GM18519 (cell line): Measurements from ENCODE around the gene RBM4B.

Experiments
- ATAC-seq: cut with Tn5 transposase; IDR thresholded peaks from one replicate; pipeline ENCODE4 v1.9.1; 2021; ENCODE audit warnings: mild to moderate bottlenecking, moderate library complexity; ENCODE audit not compliant: unreplicated experiment, low FRiP score

Gene RBM4B

GRCh38 chr11:66687831-66688281 is 10.2 kb upstream of the RBM4B start:
- no peak for ATAC-seq

- no peak for ATAC-seq
Measured at GRCh38 chr11:66686801-66687750, 9.4 kb upstream of the RBM4B start.

- no peak for ATAC-seq
Measured at GRCh38 chr11:66686100-66686785, 8.6 kb upstream of the RBM4B start.

- ATAC-seq: no peak
Measured at GRCh38 chr11:66685276-66686099, 7.8 kb upstream of the RBM4B start.

DNA sequence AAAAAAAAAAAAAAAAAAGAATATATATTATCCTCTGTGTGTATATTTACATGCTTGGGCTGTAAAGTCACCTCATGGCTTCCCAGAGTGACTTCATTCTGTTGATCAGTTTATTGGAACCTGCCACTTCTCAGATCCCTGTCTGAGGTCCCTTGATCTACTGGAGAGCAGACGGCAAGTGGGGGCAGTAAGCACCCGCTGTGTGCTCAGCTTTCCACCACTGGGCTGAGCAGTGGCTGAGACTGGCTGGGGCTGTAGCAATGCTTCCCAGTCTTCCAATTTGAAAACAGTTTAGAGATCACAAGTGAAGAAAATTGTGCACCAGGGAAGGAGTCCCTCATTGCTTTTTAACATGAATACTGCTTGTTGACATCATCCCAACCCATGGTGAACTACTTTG is 6.9 kb upstream of the RBM4B start:
- no peak for ATAC-seq

GRCh38 chr11:66683877-66684276 is 6.2 kb upstream of the RBM4B start:
- no peak for ATAC-seq

DNA sequence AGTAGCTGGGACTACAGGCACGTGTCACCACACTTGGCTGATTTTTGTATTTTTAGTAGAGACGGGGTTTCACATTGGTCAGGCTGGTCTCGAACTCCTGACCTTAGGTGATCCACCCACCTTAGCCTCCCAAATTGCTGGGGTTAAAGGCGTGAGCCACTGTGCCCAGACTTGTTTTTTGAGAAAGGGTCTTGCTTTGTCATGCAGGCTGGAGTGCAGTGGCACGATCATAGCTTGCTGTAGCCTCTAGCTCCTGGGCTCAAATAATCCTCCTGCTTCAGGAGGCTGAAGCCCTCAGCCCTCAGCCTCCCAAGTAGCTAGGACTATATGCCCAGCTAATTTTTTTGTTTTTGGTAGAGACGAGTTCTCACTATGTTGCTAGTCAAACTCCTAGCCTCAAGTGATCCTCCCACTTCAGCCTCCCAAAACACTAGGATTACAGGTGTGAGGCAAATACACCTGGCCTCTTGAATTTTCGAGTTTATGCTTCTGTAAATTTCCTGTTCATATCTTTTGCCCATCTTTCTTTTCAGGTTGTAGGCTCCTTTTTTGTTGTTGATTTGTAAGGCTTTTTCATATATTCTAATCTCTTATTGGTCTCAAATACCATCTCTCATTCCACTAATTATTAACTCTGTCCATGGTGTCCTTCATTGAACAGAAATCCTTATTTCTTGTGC is 3.4 kb upstream of the RBM4B start:
- ATAC-seq: no peak

GRCh38 chr11:66676931-66677598 is 622 bp downstream of the RBM4B start:
- no peak for ATAC-seq

DNA sequence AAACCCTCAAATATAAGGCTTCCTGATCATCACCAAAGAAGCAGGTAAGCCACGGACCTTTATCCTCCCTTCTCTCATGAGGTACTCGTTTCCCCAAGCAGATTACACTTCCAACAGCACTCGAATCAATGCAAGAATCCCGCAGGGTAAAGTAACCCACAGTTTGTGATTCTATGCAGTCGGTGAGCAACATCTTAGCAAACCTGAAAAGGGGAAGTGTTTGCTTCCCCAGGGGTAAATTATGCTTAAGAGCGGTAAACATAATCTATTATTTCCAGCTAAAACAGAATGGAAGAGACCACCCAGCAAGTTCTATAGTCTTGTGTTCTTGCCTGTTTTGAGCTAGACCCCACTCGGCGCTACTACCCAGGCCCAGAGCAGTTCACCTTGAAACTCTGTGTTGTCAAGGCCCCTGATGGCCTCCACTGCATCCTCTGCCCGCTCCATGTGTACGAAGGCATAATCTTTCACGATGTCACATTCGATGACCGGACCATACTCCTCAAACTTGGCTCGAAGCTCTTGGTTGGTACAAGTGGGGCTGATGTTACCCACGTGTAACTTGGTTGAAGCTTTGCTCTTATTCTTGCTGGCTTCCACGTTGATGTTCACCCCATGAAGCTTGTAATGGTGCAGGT is 1.3 kb downstream of the RBM4B start:
- no peak for ATAC-seq

DNA sequence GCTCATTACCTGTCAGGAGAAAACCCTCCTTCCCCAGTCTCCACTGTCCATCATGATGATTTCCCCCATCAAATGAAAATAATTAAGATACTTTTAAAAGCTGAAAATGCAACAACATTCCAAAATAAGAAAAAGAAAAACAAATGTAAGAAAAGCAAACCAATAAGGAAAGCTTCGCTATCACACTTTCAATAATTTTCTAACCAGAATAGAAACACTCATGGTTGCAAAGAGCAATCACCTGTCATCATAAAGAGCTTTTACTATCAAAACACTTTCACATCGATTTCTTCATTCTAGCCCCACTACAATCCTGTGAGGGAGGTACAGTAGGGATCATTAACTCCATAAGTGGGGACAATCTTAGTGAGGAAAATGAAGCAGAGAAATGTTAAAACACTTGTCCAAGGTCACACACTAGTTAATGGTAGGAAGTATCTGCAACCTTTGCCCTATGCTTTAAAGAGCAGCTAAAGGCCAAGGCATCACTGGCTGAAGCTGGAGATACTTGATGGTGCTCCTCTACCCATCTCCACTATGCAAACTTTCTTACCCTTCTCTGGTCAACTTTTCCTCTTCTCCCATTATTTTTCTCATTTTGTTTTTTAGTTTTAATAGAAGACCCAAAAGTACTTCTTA is 2.6 kb downstream of the RBM4B start:
- no peak for ATAC-seq

DNA sequence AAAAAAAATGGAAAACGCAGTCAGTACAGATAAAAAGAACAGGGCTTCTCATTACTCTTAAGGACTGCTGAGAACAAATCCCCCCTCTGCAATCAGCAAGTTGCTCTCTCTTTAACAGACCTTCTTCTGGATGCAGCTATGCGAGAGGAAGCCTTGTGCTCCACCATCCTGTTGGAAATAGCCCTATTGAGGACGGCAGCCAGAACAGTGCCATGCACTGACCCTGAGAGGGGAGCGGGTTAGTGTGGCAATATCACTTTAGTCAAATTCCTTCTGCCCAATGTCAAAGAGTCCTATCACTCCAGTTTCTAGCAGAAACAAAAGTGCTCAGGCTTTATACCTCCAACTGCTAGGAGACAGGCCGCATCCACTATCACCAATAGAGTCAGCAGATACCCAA is 6.9 kb downstream of the RBM4B start:
- ATAC-seq: no peak

- ATAC-seq: no peak
Measured at GRCh38 chr11:66665369-66665768, 12.3 kb downstream of the RBM4B start.

DNA sequence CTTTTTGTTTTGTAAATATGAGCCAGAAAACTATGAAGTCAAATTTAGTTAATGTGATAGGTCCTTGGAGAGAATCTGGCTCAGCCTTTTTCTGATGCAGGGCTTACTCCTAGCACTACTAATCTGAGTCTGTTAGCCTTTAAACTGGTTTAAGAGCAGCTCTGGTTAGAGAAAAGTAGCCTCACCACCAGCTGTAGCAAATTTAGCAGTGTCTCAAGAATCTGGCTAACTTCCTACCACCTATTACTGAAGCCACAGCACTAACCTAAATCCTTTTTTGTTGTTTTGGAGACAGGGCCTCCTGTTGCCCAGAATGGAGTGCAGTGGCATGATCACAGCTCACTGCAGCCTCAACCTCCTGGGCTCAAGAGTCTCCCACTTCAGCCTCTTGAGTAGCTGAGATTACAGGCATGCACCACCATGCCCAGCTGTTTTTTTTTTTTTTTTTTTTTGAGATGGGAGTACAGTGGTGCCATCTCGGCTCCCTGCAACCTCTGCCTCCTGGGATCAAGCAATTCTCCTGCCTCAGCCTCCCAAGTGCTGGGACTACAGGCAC is 13.9 kb downstream of the RBM4B start:
- no peak for ATAC-seq

- ATAC-seq: no peak
Measured at GRCh38 chr11:66659763-66660162, 17.9 kb downstream of the RBM4B start.

DNA sequence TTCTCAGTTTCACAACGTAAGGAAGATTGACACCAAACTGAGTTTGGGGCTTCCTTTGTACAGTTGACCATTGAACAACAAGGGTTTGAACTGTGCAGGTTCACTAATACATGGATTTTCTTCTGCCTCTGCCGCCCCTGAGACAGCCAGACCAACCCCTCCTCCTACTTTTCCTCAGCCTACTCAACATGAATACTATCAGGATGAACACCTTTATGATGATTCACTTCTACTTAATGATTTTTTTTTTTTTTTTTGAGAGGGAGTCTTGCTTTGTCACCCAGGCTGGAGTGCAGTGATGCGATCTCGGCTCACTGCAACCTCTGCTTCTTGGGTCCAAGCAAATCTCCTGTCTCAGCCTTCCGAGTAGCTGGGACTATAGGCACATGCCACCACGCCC is 24.6 kb downstream of the RBM4B start:
- ATAC-seq: no peak

DNA sequence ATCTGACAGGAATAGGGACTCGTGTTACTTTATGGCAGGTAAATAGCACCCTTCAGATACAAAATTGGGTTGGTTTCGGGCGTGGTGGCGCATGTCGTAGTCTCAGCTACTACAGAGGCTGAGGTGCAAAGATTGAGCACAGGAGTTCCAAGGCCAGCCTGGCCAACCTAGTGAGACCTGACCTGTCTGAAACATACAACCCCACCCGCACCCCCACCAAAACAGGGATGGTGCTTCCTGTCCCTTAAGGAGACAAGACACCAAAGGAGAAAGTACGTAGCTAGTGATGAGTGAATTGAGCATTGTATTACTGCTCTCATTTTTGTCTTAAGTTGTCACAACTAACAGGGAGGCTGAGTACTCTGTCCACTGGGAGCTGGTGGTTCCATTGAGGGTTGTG is 25.0 kb downstream of the RBM4B start:
- ATAC-seq: no peak

DNA sequence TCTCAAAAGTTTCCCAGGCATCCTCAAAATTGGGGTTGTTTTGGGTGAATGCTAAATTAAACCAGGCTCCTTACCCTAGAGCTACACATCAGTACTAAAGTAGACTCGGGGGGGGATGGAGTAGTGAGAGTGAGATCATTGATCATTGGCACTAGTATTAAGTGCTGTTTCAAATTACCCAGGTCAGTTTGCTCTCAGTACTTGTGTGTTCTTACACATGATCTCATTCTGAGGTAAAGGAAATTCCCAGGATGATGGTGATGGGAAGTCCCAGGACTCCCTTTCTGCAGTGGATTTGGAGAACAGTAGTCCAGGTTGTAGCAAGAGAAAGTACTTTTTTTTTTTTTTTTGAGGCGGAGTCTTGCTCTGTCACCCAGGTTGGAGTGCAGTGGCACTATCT is 26.7 kb downstream of the RBM4B start:
- ATAC-seq: no peak

- no peak for ATAC-seq
Measured at GRCh38 chr11:66649903-66650302, 27.8 kb downstream of the RBM4B start.

DNA sequence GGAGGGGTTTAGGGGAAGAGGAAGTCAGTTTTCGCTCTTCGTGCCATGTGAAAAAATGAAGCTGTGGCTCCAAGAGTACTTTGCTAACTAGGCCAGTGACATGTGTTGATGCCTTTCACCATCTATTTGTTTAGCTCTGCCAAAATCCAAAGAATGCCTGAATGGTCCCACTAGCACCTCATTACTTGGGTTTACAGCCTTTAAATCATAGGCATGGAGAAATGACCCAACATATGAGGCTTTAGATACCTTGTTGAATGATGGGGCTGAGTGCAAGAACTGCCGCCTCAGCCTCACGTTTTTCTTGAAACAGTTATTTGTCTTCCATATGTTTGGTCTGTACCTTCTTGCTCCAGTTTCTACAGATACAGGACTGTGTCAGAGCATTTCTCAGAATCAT is 30.9 kb downstream of the RBM4B start:
- ATAC-seq: no peak
